HG03095 (cell line): ENCODE measurements around the gene ICAM2.

Source experiments
- ATAC-seq: cut with Tn5 transposase; IDR thresholded peaks from one replicate; pipeline ENCODE4 v1.9.1; 2021; ENCODE audit warnings: moderate library complexity; ENCODE audit not compliant: unreplicated experiment

Gene ICAM2

DNA sequence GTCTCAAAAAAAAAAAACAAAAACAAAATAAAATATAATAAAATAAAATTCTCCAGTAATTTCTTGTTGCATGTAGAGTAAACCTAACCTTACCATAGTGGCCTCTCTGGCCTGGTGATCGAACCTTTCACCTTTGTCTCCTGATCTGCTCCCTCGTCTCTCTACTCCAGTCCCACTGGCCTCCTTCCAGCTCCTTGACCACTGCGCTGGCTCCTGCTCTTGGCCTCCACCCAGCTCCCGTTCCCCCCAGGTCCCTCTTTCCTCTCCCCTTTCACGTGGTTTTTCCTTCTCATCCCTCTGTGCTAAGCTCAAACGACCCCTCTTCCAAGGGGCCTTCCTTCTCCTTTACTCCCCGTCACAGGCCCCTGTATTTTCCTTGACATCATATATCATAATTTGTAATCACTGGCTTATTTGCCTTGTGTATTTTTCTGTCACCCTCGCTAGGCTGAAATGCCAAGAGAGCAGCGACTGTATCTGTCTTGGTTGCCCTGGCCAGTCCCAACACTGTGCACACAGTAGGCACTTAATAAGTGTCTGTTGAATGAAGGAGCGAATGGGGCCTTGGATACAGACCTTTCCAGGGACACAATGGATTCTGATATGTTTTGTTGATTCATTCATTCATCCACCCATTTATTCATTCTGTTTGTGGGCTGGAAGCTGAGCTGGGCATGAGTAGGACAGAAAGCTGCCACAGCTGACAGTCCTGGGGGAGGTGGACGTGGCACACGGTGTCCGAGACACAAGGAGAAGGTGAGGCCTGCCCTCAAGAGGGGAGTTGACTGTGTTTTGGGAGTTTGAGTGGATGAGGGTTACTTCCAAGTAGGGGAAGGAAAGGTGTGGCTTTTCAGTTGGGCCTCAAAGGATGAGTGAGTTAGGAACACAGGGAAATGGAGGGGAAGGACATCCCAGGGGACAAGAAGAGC is 41.9 kb downstream of the ICAM2 start:
- no peak for ATAC-seq

DNA sequence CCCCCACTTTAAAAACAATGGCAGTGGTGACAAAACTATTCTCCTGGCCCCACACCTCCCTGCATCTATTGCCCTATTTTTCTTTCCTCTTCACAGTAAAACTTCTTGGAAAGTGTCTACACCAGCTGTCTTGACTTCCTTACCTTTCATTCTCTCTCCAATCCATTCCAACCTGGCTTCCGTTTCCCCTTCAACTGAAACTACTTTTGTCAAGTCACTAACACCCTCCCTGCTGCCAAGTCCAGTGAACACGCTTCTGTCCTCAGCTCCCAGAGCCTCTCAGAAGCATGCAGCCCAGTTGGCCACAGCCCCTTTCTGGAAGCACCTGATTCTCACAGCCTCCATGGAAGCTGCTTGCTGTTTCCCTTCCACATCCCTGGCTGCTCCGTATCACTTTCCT is 43.7 kb downstream of the ICAM2 start:
- no peak for ATAC-seq

DNA sequence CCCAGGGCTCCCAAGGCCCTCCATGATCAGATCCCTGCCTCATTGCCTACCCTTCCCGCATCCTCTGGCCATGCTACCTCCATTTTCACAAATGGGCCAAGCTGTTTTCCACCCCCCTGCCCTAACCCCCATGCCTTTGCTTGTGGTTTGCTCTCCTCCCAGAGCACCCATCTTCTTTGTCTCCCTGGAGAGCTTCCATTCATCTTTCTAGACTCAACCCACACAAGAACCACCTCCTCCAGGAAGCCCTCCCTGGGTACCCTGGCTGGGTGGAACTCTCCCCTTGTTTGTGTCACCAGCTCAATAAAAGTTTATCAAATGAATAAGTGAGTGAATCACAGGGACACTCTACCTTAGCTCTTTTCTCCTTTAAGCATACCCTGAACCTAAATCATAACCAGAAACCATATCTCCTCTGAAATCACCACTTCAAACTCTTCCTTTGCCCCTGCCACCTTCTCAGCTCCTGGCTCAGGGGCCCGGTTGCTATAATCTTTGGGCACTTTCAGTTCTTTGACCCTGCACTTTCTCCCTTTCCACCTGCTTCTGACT is 44.8 kb downstream of the ICAM2 start:
- no peak for ATAC-seq

DNA sequence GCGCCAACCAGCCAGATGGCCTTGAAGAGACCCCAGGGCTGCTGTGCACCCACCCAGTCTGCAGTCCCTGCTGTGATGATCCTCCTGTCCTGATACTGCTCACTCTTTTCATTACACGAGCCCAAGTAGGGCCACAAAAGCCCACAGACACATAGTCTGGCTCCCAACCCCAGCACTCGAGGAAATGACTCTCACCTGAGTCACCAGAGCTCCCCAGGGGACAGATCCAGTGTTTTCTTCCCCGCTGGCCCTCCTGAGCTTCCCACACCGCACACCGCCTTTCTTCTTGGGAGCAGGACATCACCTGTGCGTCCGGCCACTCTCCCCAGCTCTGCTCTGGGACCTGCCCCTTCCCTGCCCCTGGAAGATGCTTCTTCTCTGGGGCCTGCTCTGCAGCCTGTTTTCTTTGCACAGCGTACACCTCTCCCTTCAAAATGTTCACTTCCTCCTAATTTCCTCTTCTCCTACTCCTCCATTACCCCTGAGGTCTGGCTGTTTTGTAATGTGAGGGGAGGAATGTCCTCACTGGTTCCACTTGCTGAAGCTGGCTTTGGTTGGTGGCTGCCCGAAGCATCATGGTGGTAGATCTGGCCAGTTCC is 45.7 kb downstream of the ICAM2 start:
- no peak for ATAC-seq

DNA sequence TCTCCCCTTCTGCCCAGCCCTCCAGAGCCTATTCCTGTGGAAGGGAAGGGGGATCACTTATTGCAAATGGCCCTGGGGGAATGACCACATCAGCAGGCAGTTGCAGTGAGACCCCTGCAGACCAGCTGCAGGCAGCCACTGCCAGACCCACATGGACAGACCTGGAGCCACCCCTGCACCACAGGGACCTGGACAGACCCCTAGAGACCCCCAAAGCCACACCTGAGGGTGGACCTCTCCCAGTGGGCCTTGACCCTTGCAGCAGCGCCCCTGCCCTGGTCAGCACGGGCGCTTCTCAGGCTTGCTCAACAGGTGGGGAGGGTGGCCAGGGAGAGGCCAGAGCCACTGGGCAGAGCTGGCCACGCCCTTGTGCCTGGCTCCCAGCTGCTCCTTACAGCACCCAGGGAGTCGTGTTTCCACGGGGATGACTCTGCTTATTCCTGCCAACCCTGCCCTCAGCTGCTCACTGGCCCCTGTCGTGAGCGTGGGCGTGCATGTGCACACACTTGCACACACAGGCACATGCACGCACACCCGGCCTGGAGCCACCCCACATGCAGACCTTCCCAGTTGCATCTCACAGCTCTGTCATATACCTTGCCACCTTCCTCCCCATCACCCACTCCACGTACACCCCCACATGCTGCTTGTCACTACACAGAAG is 46.4 kb downstream of the ICAM2 start:
- ATAC-seq = no peak

DNA sequence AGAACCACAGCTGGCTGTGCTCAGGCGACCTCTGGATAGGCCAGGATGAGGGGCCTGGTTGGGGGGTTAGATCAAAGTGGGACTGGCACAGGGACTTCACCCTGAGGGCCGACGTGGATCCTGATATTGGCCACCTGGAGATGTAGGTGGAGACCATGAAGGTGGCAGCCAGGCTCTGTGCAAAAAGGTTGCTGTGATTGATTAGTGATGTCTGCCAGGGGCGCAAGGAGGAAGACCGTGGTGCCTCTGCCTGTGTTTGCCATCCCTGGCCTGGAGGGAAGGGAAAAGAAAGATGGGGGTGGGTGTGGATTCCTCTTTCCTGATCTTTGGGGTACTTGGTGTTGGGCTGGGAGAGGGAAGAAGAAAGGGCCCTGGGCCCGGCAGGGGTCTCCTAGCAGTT is 47.2 kb downstream of the ICAM2 start:
- ATAC-seq = no peak

DNA sequence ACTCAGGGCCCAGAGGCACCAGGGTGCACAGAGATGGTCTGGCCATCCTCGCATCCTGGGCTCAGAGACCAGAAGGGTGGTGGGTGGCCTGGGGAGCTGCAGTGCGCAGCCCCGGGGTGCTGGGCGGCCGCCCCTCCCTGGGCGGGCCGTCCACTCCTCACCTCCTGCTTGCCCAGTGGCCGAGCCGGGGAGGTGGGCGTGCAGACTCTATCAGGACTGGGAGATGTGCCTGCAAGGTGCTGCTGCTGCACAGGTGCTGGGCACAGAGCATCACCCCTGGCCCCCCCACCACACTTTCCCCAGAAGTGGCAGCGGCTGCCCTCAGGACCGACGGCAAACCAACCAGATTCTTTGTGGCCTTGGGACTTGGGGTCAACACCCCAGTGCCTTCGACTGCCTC is 47.6 kb downstream of the ICAM2 start, which contains the start of gene SCN4A:
SCN4A (minus strand) TSS at position 123 of the 400 bp plus-strand sequence; CDS start at position 46, 77 bp downstream.
- no peak for ATAC-seq

DNA sequence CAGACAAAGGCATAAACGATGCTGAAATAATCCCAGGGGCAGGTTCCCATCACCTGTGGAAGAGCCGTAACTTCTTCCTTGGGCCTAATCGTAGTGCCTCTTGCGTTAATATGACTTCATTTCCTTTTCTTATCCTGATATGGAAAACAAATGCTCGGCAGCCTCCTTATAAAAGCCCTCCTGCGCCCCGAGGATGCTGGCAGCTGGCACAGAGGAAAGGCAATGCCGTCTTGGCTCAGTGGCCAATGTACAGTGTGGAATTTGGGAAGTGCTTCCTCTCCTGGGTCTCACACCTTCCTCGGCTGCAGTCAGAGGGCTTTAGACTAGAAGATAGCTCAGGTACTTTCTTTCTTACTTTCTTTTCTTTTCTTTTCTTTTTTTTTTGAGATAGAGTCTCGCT is 51.2 kb downstream of the ICAM2 start:
- no peak for ATAC-seq

DNA sequence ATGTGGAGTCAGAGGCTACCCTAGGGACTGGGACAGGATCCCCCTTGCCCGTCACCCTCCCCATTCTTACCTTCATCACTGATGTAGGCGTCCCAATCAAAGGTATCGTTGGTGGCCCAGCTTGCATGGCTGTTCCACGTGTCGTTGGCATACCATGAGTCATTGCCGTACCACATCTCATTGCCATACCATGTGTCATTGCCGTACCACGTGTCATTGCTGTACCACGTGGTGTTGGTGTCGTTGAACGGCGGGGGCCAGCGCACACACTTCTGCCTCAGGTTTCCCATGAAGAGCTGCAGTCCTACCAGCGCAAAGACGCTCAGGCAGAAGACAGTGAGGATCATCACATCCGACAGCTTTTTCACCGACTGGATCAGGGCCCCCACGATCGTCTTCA is 52.5 kb downstream of the ICAM2 start:
- ATAC-seq = no peak

DNA sequence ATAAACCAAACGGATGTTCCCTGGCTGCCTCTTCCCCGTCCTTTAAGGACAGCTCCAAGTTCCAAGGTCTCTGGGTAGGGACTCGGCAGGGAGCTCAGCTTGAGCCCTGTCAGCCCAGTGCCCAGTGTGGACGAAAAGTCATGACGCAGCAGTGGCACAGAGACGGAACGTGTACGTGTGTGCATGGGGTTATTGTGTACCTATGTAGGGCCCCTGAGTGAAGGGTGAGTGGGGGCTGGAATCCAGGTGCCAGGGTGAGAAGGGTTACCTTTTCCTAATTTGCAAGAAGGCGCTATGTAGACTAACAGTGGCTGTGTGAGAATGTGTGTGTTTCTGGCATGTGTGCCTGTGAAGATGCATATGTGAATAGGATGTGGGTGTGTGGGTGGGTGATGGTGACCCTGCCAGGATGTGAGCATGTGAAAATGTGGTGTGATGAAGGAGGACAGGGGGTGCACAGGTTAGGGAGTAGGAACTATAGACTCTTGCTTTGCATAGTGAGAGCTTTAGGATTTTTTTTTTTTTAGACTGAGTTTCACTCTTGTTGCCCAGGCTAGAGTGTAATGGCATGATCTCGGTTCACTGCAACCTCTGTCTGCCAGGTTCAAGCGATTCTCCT is 53.7 kb downstream of the ICAM2 start:
- no peak for ATAC-seq

DNA sequence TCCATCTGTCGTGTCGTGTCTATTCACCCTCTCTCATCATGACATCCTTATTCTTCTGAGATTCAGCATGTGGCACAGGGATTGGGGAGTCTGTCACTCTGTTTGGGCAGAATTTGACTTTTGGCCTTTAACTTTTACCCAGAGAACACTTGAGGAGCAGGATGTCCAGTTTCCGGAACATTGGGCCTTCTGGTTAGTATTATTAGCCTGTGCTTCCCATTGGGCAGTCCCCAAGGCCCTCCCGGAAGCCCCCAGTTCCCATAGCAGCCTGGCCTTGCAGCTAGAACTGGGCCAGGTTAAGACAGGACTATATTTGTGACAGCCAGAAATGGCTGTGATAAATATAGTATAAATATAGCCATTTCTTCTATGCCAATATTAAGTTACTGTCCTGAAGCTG is 57.3 kb downstream of the ICAM2 start:
- no peak for ATAC-seq

DNA sequence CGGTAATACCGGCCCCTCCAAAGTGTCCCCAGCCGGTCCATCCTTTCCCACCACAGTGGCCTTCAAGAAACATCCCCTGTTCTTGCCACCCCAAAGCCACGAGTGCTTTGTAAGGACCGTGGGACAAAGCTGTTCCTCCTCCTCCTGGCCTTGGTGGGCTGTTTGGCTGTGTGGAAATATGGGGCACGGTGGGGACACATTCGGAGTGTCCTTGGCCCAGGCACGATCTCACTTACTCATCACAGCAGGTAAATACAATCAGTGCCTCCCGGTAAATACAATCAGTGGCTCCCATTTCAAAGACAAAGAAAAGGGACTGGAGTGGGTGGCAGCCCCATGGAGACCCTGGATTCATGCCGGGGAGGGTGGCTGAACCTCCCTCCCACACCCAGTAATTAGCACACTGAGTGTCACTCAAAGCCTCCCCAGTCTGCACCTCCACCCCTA is 58.1 kb downstream of the ICAM2 start:
- no peak for ATAC-seq

DNA sequence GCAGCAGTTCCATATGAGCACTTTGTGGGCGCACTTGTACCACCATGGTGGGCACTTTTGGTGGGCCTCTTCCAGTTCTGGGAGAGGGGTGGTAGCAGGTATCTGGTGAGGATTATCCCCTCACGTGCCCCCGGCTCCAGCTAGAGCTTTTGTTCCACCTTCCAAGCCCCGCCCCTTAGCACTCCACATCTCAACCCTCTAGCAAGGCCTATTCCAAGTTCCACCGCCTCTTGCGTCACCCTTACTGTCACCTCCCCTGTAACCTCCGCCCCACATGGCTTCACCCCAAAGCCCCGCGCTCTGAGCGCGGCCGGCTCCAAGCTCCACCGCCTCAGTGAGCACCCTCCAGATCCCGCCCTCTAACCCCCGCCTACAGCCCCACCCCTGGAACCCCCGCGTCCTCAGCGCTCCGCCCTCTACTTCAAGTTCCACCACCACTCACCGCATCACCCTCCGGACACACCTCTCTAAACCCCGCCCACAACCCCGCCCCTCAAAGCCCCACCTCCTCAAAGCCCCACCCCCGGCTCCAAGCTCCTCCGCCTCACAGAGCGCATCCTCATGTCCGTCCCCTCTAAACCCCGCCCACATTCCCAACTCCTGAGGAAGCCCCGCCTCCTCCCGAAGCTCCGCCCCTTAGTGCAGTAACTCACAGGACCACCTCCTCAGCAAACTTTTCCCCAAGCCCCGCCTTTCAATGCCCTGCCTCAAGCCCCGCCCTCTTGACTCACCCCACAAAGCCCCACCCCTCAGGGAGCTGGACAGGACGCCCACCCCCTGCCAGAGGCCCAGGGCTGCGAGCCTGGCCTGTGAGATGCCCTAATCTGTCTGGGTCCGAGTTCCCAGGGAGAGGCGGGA is 58.8 kb downstream of the ICAM2 start:
- no peak for ATAC-seq

DNA sequence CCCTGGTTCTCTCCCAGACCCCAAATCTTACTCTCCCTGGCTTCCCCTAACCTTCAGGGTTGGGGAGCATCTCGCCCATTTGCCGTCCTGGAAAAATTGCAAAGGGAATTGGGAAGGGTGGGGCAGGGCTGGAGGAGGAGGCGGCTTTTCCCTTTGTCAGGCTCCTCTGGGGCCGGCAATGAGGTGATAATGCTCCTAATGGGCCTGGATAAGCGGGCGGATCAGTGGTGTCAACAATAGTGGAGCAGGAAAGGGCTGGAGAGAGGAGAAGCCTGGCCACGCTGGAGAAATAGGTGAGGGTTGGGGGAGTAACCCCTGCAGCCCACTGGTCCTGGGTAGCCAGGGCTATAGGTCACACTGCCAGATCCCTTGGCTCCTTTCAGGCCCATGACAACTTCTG is 60.0 kb downstream of the ICAM2 start:
- ATAC-seq = no peak

DNA sequence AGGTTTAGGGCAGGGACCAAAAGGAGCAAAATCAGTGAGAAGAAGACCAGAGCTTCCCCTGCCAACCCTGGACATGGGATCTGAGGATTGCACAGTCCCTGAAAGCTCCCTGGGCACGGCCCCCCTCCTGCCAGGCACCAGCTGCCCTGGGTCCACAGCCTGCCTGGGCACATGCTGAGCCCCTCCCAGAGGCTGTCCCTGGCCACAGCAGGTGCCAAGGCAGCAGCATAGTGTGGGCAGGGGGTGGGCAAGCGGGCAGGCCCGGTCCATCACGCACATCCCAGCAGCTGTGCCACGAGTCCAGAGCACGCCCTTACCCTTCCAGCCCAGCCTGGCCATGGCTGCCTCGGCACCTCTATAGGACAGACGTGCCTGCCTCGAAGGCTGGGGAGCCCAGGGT is 60.4 kb downstream of the ICAM2 start:
- no peak for ATAC-seq

DNA sequence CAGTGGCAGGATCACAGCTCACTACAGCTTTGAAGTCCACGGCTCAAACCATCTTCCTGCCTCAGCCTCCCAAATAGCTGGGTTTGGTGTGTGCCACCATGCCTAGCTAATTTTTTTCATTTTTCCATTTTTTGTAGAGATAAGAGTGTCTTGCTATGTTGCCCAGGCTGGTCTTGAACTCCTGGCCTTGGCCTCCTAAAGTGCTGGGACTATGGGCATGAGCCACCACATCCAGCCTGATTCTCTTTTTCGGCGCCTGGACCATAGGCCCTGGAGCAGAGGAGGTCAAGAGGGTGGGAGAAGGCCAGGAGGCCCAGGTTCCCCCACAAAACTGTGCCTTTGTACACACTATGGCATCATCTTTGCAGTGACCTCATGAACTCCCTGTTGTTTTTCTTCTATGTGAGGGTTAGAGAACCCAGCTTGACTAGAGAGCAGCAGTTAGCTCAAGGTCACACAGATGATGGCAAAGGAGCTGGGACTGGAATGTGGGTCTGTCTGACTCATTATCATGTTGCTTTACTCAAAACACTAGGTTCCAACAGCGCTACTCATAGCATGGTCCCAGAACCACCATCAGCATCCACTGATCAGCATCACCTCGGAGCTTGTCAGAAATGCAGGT is 64.0 kb downstream of the ICAM2 start:
- no peak for ATAC-seq

DNA sequence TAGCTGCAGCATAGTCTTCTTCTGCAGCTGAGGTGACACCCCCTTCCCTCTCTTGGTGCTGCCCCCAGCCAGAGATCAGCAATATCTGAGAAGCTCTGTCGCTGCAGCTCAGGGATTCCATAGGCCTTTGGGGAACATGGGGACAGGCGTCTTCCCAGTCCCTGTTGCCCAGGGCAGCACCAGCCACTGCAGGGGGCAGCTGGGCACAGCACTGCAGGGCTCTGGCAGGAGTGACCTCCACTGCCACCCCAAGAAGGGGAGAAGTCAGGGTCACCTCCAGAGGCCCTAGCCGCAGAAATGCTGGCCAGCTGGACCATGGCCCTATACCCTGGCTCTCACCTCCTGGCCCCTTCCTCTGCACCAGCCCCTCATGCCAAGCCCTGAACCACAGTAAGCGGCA is 64.6 kb downstream of the ICAM2 start:
- ATAC-seq = no peak

DNA sequence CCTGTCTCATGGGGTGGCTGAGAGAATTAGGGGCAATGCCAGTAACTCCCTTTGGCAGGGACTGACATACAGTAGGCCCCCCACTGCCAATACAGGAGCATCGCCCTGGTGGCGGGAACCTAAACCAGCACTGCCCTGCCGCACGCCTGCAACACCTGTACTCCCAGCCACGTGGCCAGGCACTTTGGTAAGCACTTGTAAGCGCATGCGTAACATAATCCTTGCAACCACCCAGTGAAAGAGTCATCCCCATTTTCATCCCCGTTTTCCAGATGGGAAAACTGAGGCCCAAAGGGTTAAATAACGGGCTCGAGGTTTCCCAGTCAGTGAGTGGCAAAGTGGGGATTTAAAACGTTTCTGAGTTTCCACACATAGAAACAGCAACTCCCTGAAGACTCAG is 65.2 kb downstream of the ICAM2 start:
- ATAC-seq = no peak

DNA sequence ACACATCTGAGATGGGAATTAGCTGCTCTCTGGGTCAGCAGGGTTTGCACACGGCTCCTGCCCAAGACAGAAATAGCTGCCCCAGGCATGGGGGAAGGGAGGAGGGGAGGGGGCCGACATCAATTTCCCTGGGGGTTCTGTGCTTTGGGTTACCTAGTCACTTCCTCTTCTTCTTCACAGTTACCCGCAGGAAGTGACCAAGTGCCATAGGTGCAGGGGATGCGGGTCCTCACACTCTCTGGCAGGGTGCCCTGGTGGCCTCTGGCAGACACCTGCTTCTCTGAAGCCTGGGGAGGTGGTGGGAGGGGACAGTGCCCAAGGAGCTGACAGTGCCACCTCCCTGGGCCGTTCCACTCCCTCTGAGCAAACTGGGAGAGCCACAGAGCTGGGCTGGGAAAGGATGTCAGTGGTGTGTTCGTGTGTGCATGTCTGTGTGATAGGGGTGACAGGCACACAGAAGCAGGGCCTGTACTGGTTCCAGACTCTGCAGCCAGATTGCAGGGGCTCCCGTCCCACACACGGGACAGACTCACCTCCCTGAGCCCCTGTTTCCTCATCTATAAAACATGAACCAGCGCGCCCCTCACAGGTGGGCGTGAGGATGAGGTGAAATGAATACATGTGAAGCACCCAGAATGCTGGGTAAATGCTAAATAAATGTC is 65.9 kb downstream of the ICAM2 start:
- no peak for ATAC-seq
